Neural progenitor cell (in vitro differentiated cells): ENCODE data around the gene CCDC68.

Source experiments
- EZH2 ChIP-seq: fragments of 200-600 bp; sonication (generic); IDR thresholded peaks from 2 replicates; pipeline ENCODE4 v1.6.1; 2017; ENCODE audit warnings: antibody characterized with exemption, mild to moderate bottlenecking, moderate library complexity
- EZH2phosphoT487 ChIP-seq: fragments of 200-600 bp; sonication (generic); IDR thresholded peaks from 2 replicates; pipeline ENCODE4 v1.6.1; 2017; ENCODE audit warnings: antibody characterized with exemption
- TF ChIP-seq, protein P1 (sequence below): fragments of 200-600 bp; sonication (generic); IDR thresholded peaks from 2 replicates; pipeline ENCODE4 v1.5.1; 2017; ENCODE audit warnings: antibody characterized with exemption, mild to moderate bottlenecking

DNA sequence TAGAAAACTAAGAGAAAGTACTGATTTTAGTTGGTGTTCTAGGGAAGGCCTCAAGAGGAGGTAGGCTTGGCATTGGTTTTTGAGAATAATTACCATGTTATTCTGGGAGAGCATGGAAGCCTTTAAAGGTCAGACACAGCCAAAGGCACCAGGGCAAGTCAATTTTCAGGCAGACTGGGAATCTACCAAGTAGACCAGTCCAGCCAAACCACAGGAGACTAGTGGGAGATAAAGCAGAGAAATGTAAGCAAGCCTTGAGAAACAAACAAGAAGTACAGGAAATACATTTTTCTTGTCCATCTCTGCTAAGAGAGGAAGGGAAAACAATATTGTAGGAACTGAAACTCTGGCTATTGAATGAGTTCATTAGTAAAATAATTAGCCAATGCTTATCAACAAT, 5.5 kb upstream of the CCDC68 start:
- TF ChIP-seq, protein P1, sequence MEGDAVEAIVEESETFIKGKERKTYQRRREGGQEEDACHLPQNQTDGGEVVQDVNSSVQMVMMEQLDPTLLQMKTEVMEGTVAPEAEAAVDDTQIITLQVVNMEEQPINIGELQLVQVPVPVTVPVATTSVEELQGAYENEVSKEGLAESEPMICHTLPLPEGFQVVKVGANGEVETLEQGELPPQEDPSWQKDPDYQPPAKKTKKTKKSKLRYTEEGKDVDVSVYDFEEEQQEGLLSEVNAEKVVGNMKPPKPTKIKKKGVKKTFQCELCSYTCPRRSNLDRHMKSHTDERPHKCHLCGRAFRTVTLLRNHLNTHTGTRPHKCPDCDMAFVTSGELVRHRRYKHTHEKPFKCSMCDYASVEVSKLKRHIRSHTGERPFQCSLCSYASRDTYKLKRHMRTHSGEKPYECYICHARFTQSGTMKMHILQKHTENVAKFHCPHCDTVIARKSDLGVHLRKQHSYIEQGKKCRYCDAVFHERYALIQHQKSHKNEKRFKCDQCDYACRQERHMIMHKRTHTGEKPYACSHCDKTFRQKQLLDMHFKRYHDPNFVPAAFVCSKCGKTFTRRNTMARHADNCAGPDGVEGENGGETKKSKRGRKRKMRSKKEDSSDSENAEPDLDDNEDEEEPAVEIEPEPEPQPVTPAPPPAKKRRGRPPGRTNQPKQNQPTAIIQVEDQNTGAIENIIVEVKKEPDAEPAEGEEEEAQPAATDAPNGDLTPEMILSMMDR: no peak
- TF ChIP-seq EZH2 (no peak), EZH2phosphoT487 (no peak)
